HAP-1 (cell line): ENCODE measurements around the gene ACOXL.

Experiments used
- DNase-seq, 2 experiments: peaks; one replicate each; pipeline ENCODE4 v3.0.0-alpha.2; 2016 to 2020; ENCODE audit warnings: low spot score in 2 of 2
- H3K27me3 ChIP-seq: fragments of 250-450 bp; sonication (Bioruptor Pico); 2 replicates; pipeline ENCODE4 v1.5.1; 2020; ENCODE audit warnings: low read depth, mild to moderate bottlenecking, moderate library complexity
- H3K36me3 ChIP-seq: fragments of 250-450 bp; sonication (Bioruptor Pico); replicated peaks from 2 replicates; pipeline ENCODE4 v1.5.1; 2020; ENCODE audit warnings: mild to moderate bottlenecking
- H3K4me1 ChIP-seq: fragments of 250-450 bp; sonication (Bioruptor Pico); 2 replicates; pipeline ENCODE4 v1.5.1; 2020; ENCODE audit warnings: mild to moderate bottlenecking
- H3K4me3 ChIP-seq: fragments of 250-450 bp; sonication (Bioruptor Pico); 2 replicates; pipeline ENCODE4 v1.5.1; 2020; ENCODE audit warnings: mild to moderate bottlenecking, moderate library complexity
- H3K9me3 ChIP-seq: fragments of 250-450 bp; sonication (Bioruptor Pico); 2 replicates; pipeline ENCODE4 v1.5.1; 2020; ENCODE audit warnings: mild to moderate bottlenecking, moderate library complexity
- in situ Hi-C: fragments of 300-500 bp; cut with MboI; formaldehyde crosslinking; loops from 3 replicates; pipeline ENCODE4 v1.14.3; 2020; ENCODE audit warnings: low sequenced_read_pairs, inconsistent platforms, mixed read lengths

Gene ACOXL

DNA sequence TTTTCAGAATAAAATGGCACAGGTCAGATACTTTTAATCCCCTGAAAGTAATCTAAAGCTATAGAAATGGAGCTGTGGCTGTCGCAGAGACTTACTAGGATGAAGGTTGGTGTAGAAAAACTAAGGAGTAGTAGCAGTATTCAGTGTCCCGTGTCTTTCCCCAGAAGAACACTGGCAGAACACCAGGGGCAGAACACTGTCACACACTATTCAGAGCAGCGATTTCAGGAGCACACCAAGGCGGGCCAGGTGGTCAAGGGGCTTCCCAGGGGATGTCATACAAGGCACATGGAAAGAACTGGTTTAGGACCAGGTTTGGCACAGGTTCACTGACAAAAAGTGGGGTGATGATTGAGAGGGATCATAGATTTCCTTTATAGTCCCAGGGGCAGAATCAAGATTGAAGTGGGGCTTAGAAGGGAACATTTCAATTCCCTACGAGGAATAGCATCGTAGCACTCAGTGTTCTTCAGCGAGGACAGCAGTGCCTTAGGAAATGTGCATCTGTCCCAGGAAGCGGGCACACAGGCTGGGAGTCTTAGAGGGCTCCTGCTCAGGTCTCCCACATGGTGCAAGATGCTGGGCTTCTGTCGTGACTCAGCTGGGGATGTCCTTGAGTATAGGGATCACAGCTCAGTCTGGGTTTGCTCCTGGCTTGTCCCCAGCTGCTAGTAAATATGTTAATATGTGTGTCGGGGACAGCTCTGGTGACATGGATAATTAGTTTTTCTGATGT, 410.9 kb downstream of the ACOXL start:
- Histone ChIP-seq H3K4me1 (no peaks in the 10 kb centered on the region), H3K9me3 (no peaks in the 10 kb centered on the region), H3K36me3 (peaks cover 13% of the 10 kb centered on the region), H3K4me3 (no peak overlapping the region), H3K27me3 (no peaks in the 10 kb centered on the region)
- in situ Hi-C loops: no loop called here
- no peak for DNase-seq

DNA sequence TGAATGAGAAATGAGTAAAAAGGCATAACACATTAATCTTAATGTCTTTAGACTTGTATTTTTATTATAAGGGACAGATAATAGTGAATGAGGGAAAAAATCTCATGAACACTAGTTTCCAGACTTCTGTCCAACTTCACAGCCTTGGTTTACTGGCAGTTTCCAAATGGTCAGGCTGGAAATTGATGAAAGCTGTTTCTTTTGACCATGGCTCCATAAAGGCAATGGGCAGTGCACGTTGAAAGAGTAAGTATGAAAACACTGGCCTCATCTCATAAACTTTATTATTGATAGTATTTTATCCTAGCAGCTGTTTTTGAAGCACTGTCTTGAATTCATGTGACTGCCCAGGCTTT, 411.4 kb downstream of the ACOXL start:
- Histone ChIP-seq H3K4me1 (no peaks in the 10 kb centered on the region), H3K36me3 (peaks cover 13% of the 10 kb centered on the region), H3K9me3 (no peaks in the 10 kb centered on the region), H3K27me3 (no peaks in the 10 kb centered on the region), H3K4me3 (no peak overlapping the region)
- no peak for DNase-seq
- in situ Hi-C loops: no loop called here

DNA sequence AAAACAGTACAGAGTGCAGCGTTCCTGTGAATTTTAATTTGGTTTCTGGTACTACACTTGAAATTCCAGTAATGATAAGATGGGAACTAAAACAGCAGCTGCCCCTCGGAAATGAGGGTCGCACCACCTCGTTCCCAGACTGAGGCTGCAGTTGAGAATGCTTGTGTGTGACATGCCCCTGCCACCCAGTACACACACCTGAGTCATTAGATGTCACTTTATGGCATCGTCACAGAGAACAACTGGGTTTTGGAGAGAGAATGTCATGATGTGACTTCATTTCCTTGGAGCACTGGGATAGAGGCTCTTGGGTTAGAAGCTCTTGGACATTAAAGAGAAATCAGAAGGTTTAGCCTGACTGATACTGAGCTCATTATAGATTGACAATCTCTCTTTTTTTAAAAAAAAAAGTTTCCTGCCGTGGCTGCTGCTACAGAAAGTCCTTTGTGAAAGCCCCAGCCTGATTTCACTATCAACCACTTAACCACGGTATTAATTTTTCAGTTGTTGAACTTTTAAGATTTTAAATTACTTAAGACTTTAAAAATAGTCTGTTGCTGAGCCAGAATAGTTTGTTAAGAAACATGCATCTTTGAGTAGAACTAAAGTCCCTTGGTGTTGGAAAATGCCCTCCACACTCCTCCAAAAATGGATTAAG, 412.9 kb downstream of the ACOXL start:
- in situ Hi-C loops: no loop called here
- no peak overlapping the region for H3K4me3 ChIP-seq
- no peak for DNase-seq
- H3K9me3 ChIP-seq: no peaks in the 10 kb centered on the region
- peaks cover 4% of the 10 kb centered on the region; the same call in 1 of the 2 replicates for H3K4me1 ChIP-seq
- H3K27me3 ChIP-seq: no peaks in the 10 kb centered on the region
- H3K36me3 ChIP-seq: peaks cover 14% of the 10 kb centered on the region

DNA sequence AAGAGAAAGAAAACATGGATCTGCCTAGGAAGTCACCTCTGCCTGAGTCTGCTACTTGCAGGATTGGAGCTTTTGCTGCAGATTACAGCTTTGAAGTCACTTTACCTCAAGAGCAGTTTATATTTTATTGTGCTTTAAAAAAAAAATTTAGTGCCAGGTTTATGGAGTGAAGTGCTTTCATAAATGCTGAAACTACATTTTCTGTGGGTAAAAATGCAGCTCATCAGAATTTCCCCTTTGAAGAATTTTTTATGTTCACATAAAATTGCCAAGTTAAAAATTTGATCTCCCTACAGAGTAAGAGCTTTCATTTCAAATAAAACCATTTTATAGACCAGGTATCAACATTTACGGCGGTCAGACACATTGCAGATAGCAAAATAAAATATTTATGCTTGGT, 413.6 kb downstream of the ACOXL start:
- H3K4me1 ChIP-seq: peaks cover 4% of the 10 kb centered on the region; the same call in 1 of the 2 replicates
- in situ Hi-C loops: no loop called here
- DNase-seq: no peak
- no peaks in the 10 kb centered on the region for H3K9me3 ChIP-seq
- no peak overlapping the region for H3K4me3 ChIP-seq
- H3K27me3 ChIP-seq: no peaks in the 10 kb centered on the region
- H3K36me3 ChIP-seq: peaks cover 13% of the 10 kb centered on the region

DNA sequence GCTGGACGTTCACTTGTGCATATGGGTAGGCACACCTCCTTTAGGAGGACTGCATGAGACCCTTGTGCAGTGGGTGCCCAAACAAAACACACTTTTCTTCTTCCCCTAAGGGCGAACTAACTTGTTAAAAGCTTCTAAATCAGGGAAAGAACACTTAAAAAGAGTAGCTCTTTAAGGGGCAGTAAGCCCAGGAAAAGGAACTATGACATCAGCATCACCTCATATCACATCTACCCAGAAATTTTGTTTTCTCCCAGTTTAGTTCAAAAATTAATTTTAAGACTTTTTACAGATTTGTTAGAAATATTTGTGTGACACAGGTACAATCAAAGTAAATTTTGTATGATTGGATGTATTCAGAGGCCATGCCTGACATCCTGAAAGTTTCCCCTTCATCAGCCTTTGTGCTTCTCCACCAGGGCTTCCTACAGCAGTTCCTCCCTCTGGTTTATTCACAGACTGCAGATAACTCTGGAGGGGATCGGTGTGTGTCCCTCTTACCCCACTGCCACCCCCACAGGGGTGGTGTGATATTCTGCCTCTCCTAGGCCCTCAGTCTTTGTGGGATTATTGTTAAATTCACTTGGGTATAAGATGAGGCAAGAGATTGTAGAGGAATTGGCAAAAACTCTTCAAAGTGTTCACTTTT, 416.0 kb downstream of the ACOXL start:
- in situ Hi-C loops: no loop called here
- Histone ChIP-seq H3K4me3 (no peak overlapping the region), H3K4me1 (peaks cover 4% of the 10 kb centered on the region; the same call in 1 of the 2 replicates), H3K9me3 (no peaks in the 10 kb centered on the region), H3K36me3 (peaks cover 26% of the 10 kb centered on the region), H3K27me3 (no peaks in the 10 kb centered on the region)
- no peak for DNase-seq

DNA sequence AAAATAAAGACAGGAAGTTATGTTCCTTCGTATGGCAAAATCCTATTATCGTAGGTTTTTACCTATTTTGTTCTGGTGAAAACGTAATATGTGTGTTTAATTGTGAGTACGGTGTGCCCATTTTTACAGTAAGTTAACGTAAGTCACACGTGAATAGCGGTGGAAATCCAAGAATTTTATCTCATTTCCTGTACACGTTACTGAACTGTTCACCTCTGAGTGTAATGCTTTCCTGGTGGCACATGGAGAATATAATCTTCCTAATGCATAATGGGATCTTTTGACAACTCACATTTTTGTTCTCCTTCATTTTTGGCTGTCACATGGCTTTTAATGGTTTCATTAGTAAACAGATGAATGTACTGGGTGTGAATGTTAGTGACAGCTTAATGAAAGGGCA, 416.6 kb downstream of the ACOXL start:
- Histone ChIP-seq H3K4me1 (peaks cover 4% of the 10 kb centered on the region; the same call in 1 of the 2 replicates), H3K9me3 (no peaks in the 10 kb centered on the region), H3K4me3 (no peak overlapping the region), H3K27me3 (no peaks in the 10 kb centered on the region), H3K36me3 (peaks cover 30% of the 10 kb centered on the region)
- in situ Hi-C loops: no loop called here
- no peak for DNase-seq

DNA sequence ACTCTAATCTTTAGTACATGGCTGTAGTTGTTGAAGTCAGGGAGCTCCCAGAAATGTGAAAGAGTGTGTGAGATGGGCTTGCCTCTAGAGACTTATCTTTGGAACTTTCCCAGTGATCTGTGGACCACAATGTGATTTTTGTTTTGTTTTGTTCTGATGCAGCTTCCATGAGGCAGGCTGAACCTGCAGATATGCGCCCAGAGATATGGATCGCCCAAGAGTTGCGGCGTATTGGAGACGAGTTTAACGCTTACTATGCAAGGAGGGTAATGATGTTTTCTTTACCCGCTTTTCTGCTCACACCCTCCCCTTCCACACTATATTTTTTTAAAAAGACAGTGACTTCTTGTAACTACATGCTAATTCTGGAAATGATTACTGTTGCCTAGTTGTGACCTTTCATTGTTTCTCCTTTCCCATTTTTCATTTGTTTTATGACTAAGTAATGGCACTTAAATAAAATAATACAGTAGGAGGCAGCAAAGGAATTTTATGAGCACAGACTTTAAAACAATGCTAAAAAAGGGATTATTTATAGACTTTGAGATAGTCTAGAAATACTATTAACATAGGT, 417.6 kb downstream of the ACOXL start:
- in situ Hi-C loops: no loop called here
- Histone ChIP-seq H3K27me3 (no peaks in the 10 kb centered on the region), H3K4me3 (no peak overlapping the region), H3K36me3 (peaks cover 27% of the 10 kb centered on the region), H3K9me3 (no peaks in the 10 kb centered on the region), H3K4me1 (peaks cover 4% of the 10 kb centered on the region; the same call in 1 of the 2 replicates)
- DNase-seq: no peak

DNA sequence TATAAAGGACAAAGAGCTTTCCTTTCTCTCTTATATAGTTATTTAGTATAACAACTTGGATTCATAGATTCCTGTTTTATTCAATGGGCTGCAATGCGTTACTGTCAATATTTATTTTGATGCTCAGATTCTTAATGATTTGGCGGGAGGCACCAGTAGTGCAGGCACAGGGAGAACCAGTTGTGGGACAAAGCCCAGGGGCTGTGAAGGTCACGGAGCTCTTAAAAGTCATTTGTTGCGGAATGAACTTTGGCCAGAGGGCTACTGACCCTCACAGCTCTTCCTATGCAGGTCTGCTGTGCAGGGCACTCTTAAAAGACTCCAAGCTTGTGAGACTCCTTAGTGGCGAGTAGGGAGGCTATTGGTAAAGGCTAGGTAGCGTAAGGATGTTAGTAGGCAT, 422.4 kb downstream of the ACOXL start:
- DNase-seq: no peak
- Histone ChIP-seq H3K36me3 (peaks cover 39% of the 10 kb centered on the region), H3K4me1 (no peaks in the 10 kb centered on the region), H3K4me3 (no peak overlapping the region), H3K9me3 (no peaks in the 10 kb centered on the region), H3K27me3 (no peaks in the 10 kb centered on the region)
- in situ Hi-C loops: no loop called here

DNA sequence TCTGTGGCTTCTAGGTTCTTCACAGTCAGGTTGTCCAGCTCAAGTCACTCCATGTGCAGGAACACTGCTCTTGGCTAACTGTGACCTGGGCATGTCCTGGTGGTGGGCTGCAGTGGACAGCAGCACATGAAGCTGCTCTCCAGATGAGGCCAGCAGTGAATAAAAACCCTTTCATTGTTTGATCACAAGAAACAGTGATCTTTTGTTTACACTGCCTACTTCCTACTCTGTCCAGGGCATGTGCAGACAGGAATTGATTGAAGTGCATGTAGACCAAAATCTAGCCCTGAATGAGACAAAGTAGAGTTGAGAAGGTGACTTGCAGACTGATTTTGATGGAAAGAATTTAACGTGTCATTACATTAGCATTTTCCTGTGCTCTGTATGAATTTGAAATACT, 423.2 kb downstream of the ACOXL start:
- Histone ChIP-seq H3K4me1 (no peaks in the 10 kb centered on the region), H3K27me3 (no peaks in the 10 kb centered on the region), H3K36me3 (peaks cover 32% of the 10 kb centered on the region), H3K4me3 (no peak overlapping the region), H3K9me3 (no peaks in the 10 kb centered on the region)
- no peak for DNase-seq
- in situ Hi-C loops: no loop called here

DNA sequence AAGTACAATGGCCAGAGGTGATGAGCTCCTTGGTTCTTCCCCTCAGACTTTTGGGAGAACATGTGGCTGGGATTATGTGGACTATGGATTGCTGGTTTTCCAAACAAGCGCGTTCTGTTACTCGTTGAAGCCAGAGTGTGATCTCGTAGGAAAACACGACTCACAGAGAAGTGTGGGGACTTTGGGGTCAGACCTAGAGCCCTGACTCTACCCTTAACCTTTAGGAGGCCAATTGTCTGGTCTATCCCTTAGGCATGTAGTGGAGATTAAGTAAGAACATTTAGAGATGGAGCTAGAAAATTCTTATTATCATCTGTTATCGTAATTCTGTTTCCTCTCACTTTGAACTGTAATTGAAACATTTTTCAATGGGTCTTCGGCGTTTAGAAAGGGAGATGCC, 424.2 kb downstream of the ACOXL start:
- Histone ChIP-seq H3K9me3 (no peaks in the 10 kb centered on the region), H3K36me3 (peaks cover 32% of the 10 kb centered on the region), H3K4me3 (no peak overlapping the region), H3K4me1 (no peaks in the 10 kb centered on the region), H3K27me3 (no peaks in the 10 kb centered on the region)
- no peak for DNase-seq
- in situ Hi-C loops: no loop called here

DNA sequence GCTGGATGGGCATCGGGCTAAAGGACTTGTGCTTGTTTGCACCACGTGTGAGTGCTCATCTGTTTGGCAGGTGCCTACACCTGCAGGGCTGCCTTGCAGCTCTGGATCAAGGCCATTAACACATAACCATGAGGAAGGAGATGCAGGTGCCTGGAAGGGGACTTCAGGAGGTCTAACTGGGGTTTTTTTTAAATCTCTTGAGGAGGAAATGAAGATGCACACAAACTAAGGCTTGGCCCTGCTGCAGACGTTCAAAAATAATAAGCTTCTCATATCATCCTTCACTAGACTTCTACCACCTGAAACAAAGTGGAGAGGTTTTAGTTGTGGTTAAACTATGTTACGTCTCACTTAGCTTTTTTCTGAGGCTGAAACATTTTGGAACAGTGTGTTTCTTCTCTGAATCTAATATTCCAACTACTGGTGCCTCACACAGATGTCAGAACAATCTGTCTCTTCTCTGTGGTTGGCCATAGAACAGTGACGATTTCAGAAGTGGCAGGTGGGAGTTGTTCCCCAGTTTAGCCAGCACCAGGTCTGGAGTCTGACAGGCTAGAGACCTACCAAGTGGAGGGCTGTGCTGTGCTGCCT, 424.8 kb downstream of the ACOXL start:
- no peak for DNase-seq
- Histone ChIP-seq H3K4me3 (no peak overlapping the region), H3K4me1 (no peaks in the 10 kb centered on the region), H3K27me3 (no peaks in the 10 kb centered on the region), H3K9me3 (no peaks in the 10 kb centered on the region), H3K36me3 (peaks cover 26% of the 10 kb centered on the region)
- in situ Hi-C loops: no loop called here

DNA sequence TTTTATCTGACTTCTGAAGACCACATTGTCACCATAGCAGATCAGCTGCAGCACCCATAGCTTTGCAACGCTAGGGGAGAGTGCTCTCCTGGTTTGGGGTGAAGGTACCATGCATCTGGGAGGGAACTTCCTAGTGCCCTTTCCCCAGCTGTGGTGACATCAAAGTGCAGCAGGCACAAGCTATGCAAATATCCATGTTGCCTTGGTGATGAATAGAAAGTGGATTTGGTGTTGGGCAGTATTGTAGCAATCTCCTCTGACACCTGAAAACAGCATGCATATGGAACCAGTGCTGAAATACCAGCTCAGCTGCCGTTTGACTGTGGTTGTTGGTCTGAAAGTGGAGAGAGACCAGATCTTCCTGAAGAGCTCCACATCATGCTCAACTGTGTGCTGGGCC, 425.4 kb downstream of the ACOXL start:
- no peaks in the 10 kb centered on the region for H3K27me3 ChIP-seq
- H3K4me1 ChIP-seq: no peaks in the 10 kb centered on the region
- peaks cover 22% of the 10 kb centered on the region; the same call in 1 of the 2 replicates for H3K36me3 ChIP-seq
- no peak overlapping the region for H3K4me3 ChIP-seq
- H3K9me3 ChIP-seq: no peaks in the 10 kb centered on the region
- DNase-seq: no peak
- in situ Hi-C loops: no loop called here

DNA sequence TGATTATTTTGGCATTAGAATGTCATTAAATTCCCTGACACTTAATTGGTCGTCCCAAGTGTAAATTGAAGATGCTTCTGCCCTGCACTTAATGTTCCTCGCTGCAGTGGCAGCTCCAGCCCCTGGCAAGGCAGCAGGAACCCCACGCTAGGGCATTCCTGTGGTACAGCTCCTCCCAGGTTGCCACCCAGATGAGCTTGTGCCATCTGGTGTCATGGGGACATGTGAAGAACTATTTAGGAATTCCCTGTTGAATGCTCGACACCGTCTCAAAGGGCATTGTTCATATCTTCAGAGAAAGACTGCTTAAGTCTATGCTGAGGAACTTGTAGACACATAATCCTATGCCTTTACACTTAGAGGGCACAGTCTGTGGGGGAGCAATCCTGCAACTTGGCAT, 427.3 kb downstream of the ACOXL start:
- Histone ChIP-seq H3K4me3 (no peak overlapping the region), H3K9me3 (no peaks in the 10 kb centered on the region), H3K27me3 (no peaks in the 10 kb centered on the region), H3K4me1 (no peaks in the 10 kb centered on the region), H3K36me3 (peaks cover 23% of the 10 kb centered on the region)
- no peak for DNase-seq
- in situ Hi-C loops: no loop called here

DNA sequence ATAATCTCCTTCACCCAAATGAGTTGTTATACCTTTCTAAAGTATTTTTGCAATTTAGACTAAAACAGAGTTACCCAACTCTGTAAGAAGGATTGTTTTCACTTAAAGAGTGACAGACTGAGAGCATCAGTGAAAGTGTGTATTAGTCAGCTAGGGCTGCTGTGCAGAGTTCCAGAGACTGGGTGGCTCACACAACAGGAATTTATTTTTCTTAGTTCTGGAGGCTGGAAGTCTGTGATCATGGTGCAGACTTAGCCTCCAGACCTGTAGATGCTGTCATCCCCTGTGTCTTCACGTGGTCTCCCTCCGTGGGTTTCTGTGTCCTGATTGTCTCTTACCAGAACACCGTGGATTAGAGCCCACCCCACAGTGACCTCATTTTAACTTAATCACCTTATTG, 428.4 kb downstream of the ACOXL start:
- Histone ChIP-seq H3K4me3 (no peak overlapping the region), H3K4me1 (no peaks in the 10 kb centered on the region), H3K27me3 (no peaks in the 10 kb centered on the region), H3K36me3 (peaks cover 27% of the 10 kb centered on the region), H3K9me3 (no peaks in the 10 kb centered on the region)
- in situ Hi-C loops: no loop called here
- no peak for DNase-seq
